Activated gamma-delta T cell (primary cell): ENCODE data around the gene LUC7L3.
"Not testable (repeated sequence)": the region's sequence is repeated elsewhere in the genome, so short reads cannot be mapped to it uniquely, and the experiment has no call there.

Source experiments
- DNase-seq: peaks from one replicate; lab custom pipeline; 2025; lab: John Stamatoyannopoulos, UW

Gene LUC7L3

GRCh38 chr17:50783193-50783660, 63.8 kb downstream of the LUC7L3 start:
- peak; percentile 44 for DNase-seq

GRCh38 chr17:50783905-50784304, 64.5 kb downstream of the LUC7L3 start:
- DNase-seq, result no peak

- DNase-seq, result no peak
These were observed 65.7 kb downstream of the LUC7L3 start for GRCh38 chr17:50785126-50785525.

GRCh38 chr17:50785946-50786570, 66.7 kb downstream of the LUC7L3 start:
- DNase-seq, result no peak

- DNase-seq, result no peak
These were observed 67.7 kb downstream of the LUC7L3 start for GRCh38 chr17:50787106-50787505.

- no peak for DNase-seq
These were observed 71.2 kb downstream of the LUC7L3 start for GRCh38 chr17:50790618-50791017.

- DNase-seq, result no peak
These were observed 72.7 kb downstream of the LUC7L3 start for GRCh38 chr17:50792132-50792531.

- no peak for DNase-seq
These were observed 73.6 kb downstream of the LUC7L3 start for GRCh38 chr17:50793007-50793406.

- DNase-seq, result no peak
These were observed 75.0 kb downstream of the LUC7L3 start for GRCh38 chr17:50794361-50794760.

GRCh38 chr17:50797135-50797810, 77.9 kb downstream of the LUC7L3 start:
- no peak for DNase-seq

GRCh38 chr17:50798424-50799288, 79.3 kb downstream of the LUC7L3 start:
- DNase-seq, result no peak

GRCh38 chr17:50799582-50799981, 80.2 kb downstream of the LUC7L3 start:
- no peak for DNase-seq

GRCh38 chr17:50800196-50800700, 80.8 kb downstream of the LUC7L3 start:
- no peak for DNase-seq

- DNase-seq, result no peak
These were observed 83.5 kb downstream of the LUC7L3 start for GRCh38 chr17:50802609-50803571.

GRCh38 chr17:50803676-50804075, 84.3 kb downstream of the LUC7L3 start:
- DNase-seq, result no peak

- not testable (repeated sequence) for DNase-seq
These were observed 85.5 kb downstream of the LUC7L3 start for GRCh38 chr17:50804749-50805475.

- no peak for DNase-seq
These were observed 86.1 kb downstream of the LUC7L3 start for GRCh38 chr17:50805486-50805885.
